ENCODE results near the gene GCNA.
"Not testable (repeated sequence)": the region's sequence is repeated elsewhere in the genome, so short reads cannot be mapped to it uniquely, and the experiment has no call there.

Gene GCNA

DNA sequence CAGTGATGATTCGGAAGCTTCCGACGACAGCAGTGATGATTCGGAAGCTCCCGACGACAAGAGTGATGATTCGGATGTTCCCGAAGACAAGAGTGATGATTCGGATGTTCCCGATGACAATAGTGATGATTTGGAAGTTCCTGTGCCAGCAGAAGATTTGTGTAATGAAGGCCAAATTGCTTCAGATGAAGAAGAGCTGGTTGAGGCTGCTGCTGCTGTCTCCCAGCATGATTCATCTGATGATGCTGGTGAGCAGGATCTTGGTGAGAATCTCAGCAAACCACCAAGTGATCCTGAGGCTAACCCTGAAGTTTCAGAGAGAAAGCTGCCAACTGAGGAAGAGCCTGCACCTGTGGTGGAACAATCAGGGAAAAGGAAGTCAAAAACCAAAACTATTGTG lies 25.9 kb downstream of the GCNA start:
- Histone ChIP-seq H3K27ac (ENCODE audit: low read length) (no peak overlapping the region), H3K9me3 (ENCODE audit: control insufficient read depth, low read depth, low read length) (peaks cover 16% of the 10 kb centered on the region), H3K36me3 (ENCODE audit: control insufficient read depth, low read depth, low read length) (peaks cover 11% of the 10 kb centered on the region), H3K4me3 (ENCODE audit: low read length) (no peak overlapping the region), H3K9ac (ENCODE audit: low read length) (no peak overlapping the region), H3K4me1 (ENCODE audit: control insufficient read depth, low read depth, low read length) (no peaks in the 10 kb centered on the region), H3K27me3 (ENCODE audit: control insufficient read depth, insufficient read depth, low read length) (no peaks in the 10 kb centered on the region)

DNA sequence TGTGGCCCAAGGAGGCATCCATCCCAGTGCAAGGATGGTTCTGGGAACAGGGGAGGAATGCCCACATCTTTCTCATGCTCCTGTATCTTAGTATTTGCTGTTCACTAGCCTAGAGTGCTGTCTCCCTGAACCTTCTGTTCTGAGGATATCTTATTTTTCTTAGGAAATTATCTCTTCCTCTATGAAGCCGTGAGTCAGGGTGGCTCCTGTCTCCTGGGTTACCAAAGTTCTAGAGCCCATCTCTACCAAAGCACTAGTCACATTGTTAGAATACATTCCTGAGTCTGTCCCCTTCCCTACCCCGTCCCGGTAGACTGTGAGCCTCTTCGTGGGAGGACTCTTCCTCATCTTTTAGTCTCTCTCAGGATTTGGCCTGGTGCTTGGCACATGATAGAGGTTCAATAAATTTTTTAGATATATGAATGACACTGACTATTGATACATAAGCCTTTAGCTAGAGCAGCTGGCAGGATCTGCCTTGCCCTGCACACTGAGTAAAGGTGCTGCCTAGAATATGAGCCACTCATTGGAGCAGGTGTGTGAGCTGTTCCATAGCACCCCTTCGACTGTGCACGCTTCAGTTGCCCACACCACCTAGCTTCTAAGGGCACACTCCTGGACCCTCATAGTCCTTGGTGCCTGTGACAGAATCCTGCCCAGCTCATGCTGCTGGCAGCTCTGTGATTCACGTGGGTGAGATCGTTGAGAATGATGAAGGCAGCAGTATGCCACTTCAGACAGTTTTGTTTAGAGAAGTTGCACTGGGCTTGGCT lies 26.7 kb downstream of the GCNA start:
- Histone ChIP-seq H3K4me1 (ENCODE audit: control insufficient read depth, low read depth, low read length) (no peaks in the 10 kb centered on the region), H3K9ac (ENCODE audit: low read length) (no peak overlapping the region), H3K9me3 (ENCODE audit: control insufficient read depth, low read depth, low read length) (peaks cover 15% of the 10 kb centered on the region), H3K4me3 (ENCODE audit: low read length) (no peak overlapping the region), H3K36me3 (ENCODE audit: control insufficient read depth, low read depth, low read length) (peaks cover 12% of the 10 kb centered on the region), H3K27ac (ENCODE audit: low read length) (no peak overlapping the region), H3K27me3 (ENCODE audit: control insufficient read depth, insufficient read depth, low read length) (no peaks in the 10 kb centered on the region)

DNA sequence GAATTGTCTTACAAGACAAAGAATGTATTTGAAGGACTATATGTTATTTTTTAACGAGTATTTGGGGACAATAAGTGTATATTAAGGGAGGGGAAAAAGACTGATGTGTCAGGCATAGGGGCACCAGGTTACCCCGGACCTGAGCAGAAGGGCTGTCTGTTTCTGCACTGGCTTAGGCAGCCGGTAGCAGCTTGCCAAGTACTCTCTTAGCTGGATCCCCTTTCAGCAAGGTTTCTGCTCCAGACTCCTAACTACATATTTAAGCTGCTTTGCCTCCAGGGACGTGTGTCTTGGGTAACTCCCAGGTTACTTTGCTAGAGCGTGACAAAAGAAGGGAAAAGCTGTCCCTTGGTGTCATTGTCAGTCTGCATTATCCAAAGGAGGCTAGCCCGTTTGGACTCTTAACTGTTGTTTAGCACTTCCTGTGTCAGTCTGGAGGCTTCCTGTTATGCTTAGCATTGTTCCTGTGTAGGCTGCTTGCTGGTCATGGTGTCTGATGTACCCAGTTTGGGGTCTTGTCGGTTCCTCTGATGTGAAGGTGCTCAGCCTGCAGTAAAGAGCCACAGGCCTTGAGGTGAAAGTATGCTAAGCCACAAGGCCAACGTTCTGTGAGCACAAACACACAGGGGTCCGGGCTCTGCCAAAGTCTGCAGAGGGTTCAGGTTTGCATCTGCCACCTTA lies 28.4 kb downstream of the GCNA start:
- Histone ChIP-seq H3K27me3 (ENCODE audit: control insufficient read depth, insufficient read depth, low read length) (no peaks in the 10 kb centered on the region), H3K4me1 (ENCODE audit: control insufficient read depth, low read depth, low read length) (no peaks in the 10 kb centered on the region), H3K4me3 (ENCODE audit: low read length) (no peak overlapping the region), H3K27ac (ENCODE audit: low read length) (no peak overlapping the region), H3K36me3 (ENCODE audit: control insufficient read depth, low read depth, low read length) (peaks cover 15% of the 10 kb centered on the region), H3K9me3 (ENCODE audit: control insufficient read depth, low read depth, low read length) (peaks cover 24% of the 10 kb centered on the region), H3K9ac (ENCODE audit: low read length) (no peak overlapping the region)

GRCh38 chrX:71607488-71607887 lies 29.3 kb downstream of the GCNA start:
- peaks cover 24% of the 10 kb centered on the region for H3K9me3 ChIP-seq (ENCODE audit: control insufficient read depth, low read depth, low read length)

DNA sequence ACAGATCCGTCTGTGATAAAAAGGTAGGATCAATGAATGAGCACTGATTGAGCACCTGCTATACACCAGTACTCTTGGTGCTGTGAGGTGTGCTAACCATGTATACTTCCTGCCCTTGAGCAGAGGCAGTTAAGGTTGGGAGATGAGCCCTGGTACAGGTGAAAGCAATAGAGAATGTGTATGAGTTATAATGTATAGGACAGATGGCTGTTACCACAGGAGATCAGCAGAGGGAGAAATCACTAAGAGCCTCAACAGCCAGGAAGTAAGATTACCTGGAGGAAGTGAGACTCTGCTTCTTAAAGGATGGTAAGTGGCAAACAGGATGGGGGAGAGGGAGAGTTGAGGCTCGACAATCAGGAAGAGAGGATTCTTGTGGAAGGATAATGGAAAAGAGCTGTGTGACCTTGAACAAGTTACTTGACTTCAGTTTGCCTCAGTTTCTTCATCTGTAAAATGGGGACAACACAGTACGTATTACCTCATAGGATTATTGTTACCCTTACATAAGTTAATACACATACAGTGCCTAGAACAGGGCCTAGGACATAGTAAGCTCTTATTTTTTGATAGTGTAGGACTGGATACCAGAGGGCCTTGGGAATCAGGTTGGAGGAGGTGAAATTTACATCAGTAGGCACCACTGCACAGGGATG lies 31.0 kb downstream of the GCNA start:
- Histone ChIP-seq H3K9ac (ENCODE audit: low read length) (no peak overlapping the region), H3K4me1 (ENCODE audit: control insufficient read depth, low read depth, low read length) (no peaks in the 10 kb centered on the region), H3K9me3 (ENCODE audit: control insufficient read depth, low read depth, low read length) (peaks cover 17% of the 10 kb centered on the region), H3K27ac (ENCODE audit: low read length) (no peak overlapping the region), H3K27me3 (ENCODE audit: control insufficient read depth, insufficient read depth, low read length) (no peaks in the 10 kb centered on the region), H3K4me3 (ENCODE audit: low read length) (no peak overlapping the region), H3K36me3 (ENCODE audit: control insufficient read depth, low read depth, low read length) (peaks cover 15% of the 10 kb centered on the region)

More at GRCh38 chrX:71607488-71607887, 29.3 kb downstream of the GCNA start:
- peaks cover 15% of the 10 kb centered on the region for H3K36me3 ChIP-seq (ENCODE audit: control insufficient read depth, low read depth, low read length)
- no peak overlapping the region for H3K9ac ChIP-seq (ENCODE audit: low read length)
- H3K27me3 ChIP-seq (ENCODE audit: control insufficient read depth, insufficient read depth, low read length) = no peaks in the 10 kb centered on the region
- no peaks in the 10 kb centered on the region for H3K4me1 ChIP-seq (ENCODE audit: control insufficient read depth, low read depth, low read length)
- no peak overlapping the region for H3K4me3 ChIP-seq (ENCODE audit: low read length)
- H3K27ac ChIP-seq (ENCODE audit: low read length) = no peak overlapping the region

DNA sequence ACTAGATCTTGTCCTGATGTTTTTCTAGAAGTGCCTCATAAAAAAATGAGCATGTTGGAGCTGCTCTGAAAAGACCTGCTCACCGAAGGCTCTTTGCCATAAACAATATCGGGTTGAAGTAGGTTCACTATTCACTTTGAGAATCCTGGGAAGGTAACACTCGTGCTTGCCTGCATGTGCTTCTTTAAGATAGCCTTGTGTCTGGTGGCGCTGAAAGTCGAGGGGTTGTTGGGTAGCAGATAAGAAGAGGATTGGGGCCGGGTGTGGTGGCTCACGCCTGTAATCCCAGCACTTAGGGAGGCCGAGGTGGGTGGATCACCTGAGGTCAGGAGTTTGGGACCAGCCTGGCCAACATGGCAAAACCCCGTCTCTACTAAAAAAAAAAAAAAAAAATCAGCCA lies 33.5 kb downstream of the GCNA start:
- not testable (repeated sequence) for H3K27ac ChIP-seq (ENCODE audit: low read length); H3K36me3 ChIP-seq (ENCODE audit: control insufficient read depth, low read depth, low read length); H3K9ac ChIP-seq (ENCODE audit: low read length); H3K27me3 ChIP-seq (ENCODE audit: control insufficient read depth, insufficient read depth, low read length); H3K4me3 ChIP-seq (ENCODE audit: low read length); H3K4me1 ChIP-seq (ENCODE audit: control insufficient read depth, low read depth, low read length)
- peaks cover 17% of the 10 kb centered on the region for H3K9me3 ChIP-seq (ENCODE audit: control insufficient read depth, low read depth, low read length)

GRCh38 chrX:71612256-71612655 lies 34.0 kb downstream of the GCNA start:
- Histone ChIP-seq H3K9me3 (ENCODE audit: control insufficient read depth, low read depth, low read length) (peaks cover 17% of the 10 kb centered on the region), H3K27me3 (ENCODE audit: control insufficient read depth, insufficient read depth, low read length) (no peaks in the 10 kb centered on the region), H3K9ac (ENCODE audit: low read length) (no peak overlapping the region), H3K36me3 (ENCODE audit: control insufficient read depth, low read depth, low read length) (peaks cover 8% of the 10 kb centered on the region), H3K27ac (ENCODE audit: low read length) (no peak overlapping the region), H3K4me3 (ENCODE audit: low read length) (no peak overlapping the region), H3K4me1 (ENCODE audit: control insufficient read depth, low read depth, low read length) (no peaks in the 10 kb centered on the region)

- H3K4me1 ChIP-seq (ENCODE audit: control insufficient read depth, low read depth, low read length) = no peaks in the 10 kb centered on the region
- H3K27me3 ChIP-seq (ENCODE audit: control insufficient read depth, insufficient read depth, low read length) = no peaks in the 10 kb centered on the region
- H3K27ac ChIP-seq (ENCODE audit: low read length) = no peak overlapping the region
- H3K9me3 ChIP-seq (ENCODE audit: control insufficient read depth, low read depth, low read length) = peaks cover 13% of the 10 kb centered on the region
- no peak overlapping the region for H3K4me3 ChIP-seq (ENCODE audit: low read length)
- H3K36me3 ChIP-seq (ENCODE audit: control insufficient read depth, low read depth, low read length) = peaks cover 4% of the 10 kb centered on the region
- no peak overlapping the region for H3K9ac ChIP-seq (ENCODE audit: low read length)
These were observed 36.8 kb downstream of the GCNA start for GRCh38 chrX:71615056-71615455.

DNA sequence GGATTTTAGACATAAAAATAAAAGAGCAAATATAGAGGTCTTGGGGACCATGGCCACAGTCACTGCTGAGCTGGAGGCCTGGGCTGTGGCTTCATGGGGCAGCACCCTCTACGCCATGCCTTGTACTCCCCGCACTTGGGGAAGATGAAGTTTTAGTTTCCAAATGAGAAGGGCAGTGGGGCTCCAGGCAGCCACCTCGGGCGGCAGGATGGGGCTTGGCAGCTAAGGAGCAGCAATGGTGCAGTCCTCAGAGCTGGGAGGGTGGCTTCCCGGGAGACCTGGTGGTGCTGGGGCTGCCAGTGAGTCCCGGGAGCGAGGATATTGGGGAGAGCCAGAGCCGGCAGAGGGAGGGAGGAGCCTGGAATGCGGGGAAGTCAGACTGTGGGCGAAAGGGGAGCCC lies 37.7 kb downstream of the GCNA start:
- Histone ChIP-seq H3K4me3 (ENCODE audit: low read length) (no peak overlapping the region), H3K36me3 (ENCODE audit: control insufficient read depth, low read depth, low read length) (peaks cover 4% of the 10 kb centered on the region), H3K27me3 (ENCODE audit: control insufficient read depth, insufficient read depth, low read length) (no peaks in the 10 kb centered on the region), H3K4me1 (ENCODE audit: control insufficient read depth, low read depth, low read length) (no peaks in the 10 kb centered on the region), H3K9me3 (ENCODE audit: control insufficient read depth, low read depth, low read length) (peaks cover 16% of the 10 kb centered on the region), H3K9ac (ENCODE audit: low read length) (no peak overlapping the region), H3K27ac (ENCODE audit: low read length) (no peak overlapping the region)

DNA sequence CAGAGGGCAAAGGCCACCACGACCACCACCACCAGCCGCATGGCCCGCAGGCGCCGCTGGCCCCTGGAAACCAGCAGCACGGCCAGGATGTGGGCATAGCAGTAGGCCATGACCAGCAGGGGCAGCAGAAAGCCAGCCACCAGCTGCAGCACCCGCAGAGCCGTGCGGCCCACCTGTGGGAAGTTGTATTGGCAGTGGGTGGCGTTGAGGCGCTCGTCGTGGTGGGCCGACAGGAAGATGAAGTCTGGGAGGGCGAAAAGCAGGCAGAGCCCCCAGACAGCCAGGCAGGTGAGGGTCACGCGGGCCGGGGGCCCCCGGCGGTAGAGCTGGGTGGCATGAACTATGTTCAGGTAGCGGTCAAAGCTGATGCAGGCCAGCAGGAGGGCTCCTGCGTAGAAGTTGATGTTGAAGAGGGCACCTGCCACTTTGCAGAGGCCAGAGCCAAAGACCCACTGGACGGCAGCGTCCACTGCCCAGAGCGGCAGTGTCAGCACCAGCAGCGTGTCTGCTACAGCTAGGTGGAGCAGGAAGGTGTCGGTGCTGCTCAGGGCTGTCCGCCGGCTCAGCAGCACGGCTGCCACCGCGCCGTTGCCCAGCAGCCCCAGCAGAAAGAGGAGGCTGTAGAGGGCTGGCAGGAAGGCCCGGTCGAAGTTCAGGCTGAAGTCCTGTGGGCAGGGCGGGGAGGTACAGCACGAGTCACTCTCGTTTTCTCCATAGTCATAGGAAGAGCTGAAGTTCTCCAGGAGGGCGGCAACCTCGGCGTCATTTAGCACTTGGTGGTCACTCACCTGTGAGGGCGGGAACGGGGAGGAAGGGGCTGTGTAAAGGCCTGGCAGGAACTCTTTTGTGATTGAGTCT lies 38.7 kb downstream of the GCNA start:
- Histone ChIP-seq H3K9ac (ENCODE audit: low read length) (no peak overlapping the region), H3K9me3 (ENCODE audit: control insufficient read depth, low read depth, low read length) (peaks cover 8% of the 10 kb centered on the region), H3K36me3 (ENCODE audit: control insufficient read depth, low read depth, low read length) (no peaks in the 10 kb centered on the region), H3K27me3 (ENCODE audit: control insufficient read depth, insufficient read depth, low read length) (no peaks in the 10 kb centered on the region), H3K4me1 (ENCODE audit: control insufficient read depth, low read depth, low read length) (no peaks in the 10 kb centered on the region), H3K4me3 (ENCODE audit: low read length) (no peak overlapping the region), H3K27ac (ENCODE audit: low read length) (no peak overlapping the region)

GRCh38 chrX:71617742-71618141 lies 39.5 kb downstream of the GCNA start:
- Histone ChIP-seq H3K27me3 (ENCODE audit: control insufficient read depth, insufficient read depth, low read length) (no peaks in the 10 kb centered on the region), H3K4me1 (ENCODE audit: control insufficient read depth, low read depth, low read length) (no peaks in the 10 kb centered on the region), H3K9me3 (ENCODE audit: control insufficient read depth, low read depth, low read length) (peaks cover 8% of the 10 kb centered on the region), H3K4me3 (ENCODE audit: low read length) (no peak overlapping the region), H3K27ac (ENCODE audit: low read length) (no peak overlapping the region), H3K9ac (ENCODE audit: low read length) (no peak overlapping the region), H3K36me3 (ENCODE audit: control insufficient read depth, low read depth, low read length) (no peaks in the 10 kb centered on the region)
